Hepatocyte (in vitro differentiated cells): ENCODE data around the gene MSANTD3. TPM values are rescaled to one million over a fixed set of nuclear protein-coding genes. Genes with fewer than 3 reads are reported as not detected.

ENCODE experiments used
- DNase-seq: peaks from one replicate; pipeline ENCODE4 v3.0.0-alpha.2; 2016; ENCODE audit warnings: low spot score
- H2AFZ ChIP-seq: fragments of 200-600 bp; sonication (generic); 2 replicates; pipeline ENCODE4 v1.6.0; 2016; ENCODE audit warnings: antibody characterized with exemption, mild to moderate bottlenecking
- H3K27ac ChIP-seq: fragments of 200-600 bp; sonication (generic); 2 replicates; pipeline ENCODE4 v1.5.1; 2016; ENCODE audit warnings: mild to moderate bottlenecking
- H3K27me3 ChIP-seq: fragments of 200-600 bp; sonication (generic); 2 replicates; pipeline ENCODE4 v1.6.1; 2016
- H3K36me3 ChIP-seq: fragments of 200-600 bp; sonication (generic); replicated peaks from 2 replicates; pipeline ENCODE4 v1.5.1; 2016; ENCODE audit warnings: low read depth; ENCODE audit not compliant: insufficient read depth
- H3K4me1 ChIP-seq: fragments of 200-600 bp; sonication (generic); 2 replicates; pipeline ENCODE4 v1.5.1; 2016; ENCODE audit warnings: mild to moderate bottlenecking, moderate library complexity; ENCODE audit not compliant: insufficient read depth
- H3K4me2 ChIP-seq: fragments of 200-600 bp; sonication (generic); 2 replicates; pipeline ENCODE4 v1.6.0; 2016
- H3K4me3 ChIP-seq: fragments of 200-600 bp; sonication (generic); 2 replicates; pipeline ENCODE4 v1.5.1; 2016; ENCODE audit warnings: mild to moderate bottlenecking
- H3K79me2 ChIP-seq: fragments of 200-600 bp; sonication (generic); 2 replicates; pipeline ENCODE4 v1.6.0; 2017; ENCODE audit warnings: mild to moderate bottlenecking
- H3K9me2 ChIP-seq: fragments of 200-600 bp; sonication (generic); replicated peaks from 2 replicates; pipeline ENCODE4 v1.6.0; 2017; ENCODE audit warnings: mild to moderate bottlenecking; ENCODE audit not compliant: insufficient read depth
- H3K9me3 ChIP-seq: fragments of 200-600 bp; sonication (generic); 2 replicates; pipeline ENCODE4 v1.5.1; 2016; ENCODE audit warnings: low read depth, mild to moderate bottlenecking
- H4K20me1 ChIP-seq: fragments of 200-600 bp; sonication (generic); 2 replicates; pipeline ENCODE4 v1.6.0; 2016; ENCODE audit warnings: mild to moderate bottlenecking; ENCODE audit not compliant: insufficient read depth, poor library complexity, severe bottlenecking
- CTCF ChIP-seq: fragments of 200-600 bp; sonication (generic); IDR thresholded peaks from 2 replicates; pipeline ENCODE4 v1.5.1; 2016; ENCODE audit warnings: antibody characterized with exemption, mild to moderate bottlenecking; ENCODE audit not compliant: poor library complexity
- EZH2 ChIP-seq: fragments of 200-600 bp; sonication (generic); IDR thresholded peaks from 2 replicates; pipeline ENCODE4 v1.6.1; 2016; ENCODE audit warnings: antibody characterized with exemption, mild to moderate bottlenecking, borderline replicate concordance
- EZH2phosphoT487 ChIP-seq: fragments of 200-600 bp; sonication (generic); IDR thresholded peaks from one replicate; pipeline ENCODE4 v1.6.1; 2018; ENCODE audit warnings: antibody characterized with exemption, mild to moderate bottlenecking, low read depth, moderate library complexity; ENCODE audit not compliant: unreplicated experiment, severe bottlenecking
- WGBS: methylation state at CpG from one replicate; pipeline ENCODE4 v1.1.6; 2016; ENCODE audit warnings: low lambda C conversion rate; ENCODE audit errors: missing lambda C conversion rate; 5-methylcytosine and 5-hydroxymethylcytosine counted together
- polyA plus RNA-seq: library from polyadenylated mRNA; unstranded; fragments of >200 nt; fragmentation: Nextera tagmentation; extraction: Ambion mirVana; gene quantifications from 2 replicates; pipeline ENCODE4 v1.2.1, GENCODE V29; 2016
- total RNA-seq: library from RNA; depleted of rRNA; stranded (reverse); fragments of >200 nt; gene quantifications from 2 replicates; pipeline ENCODE4 v1.2.3, GENCODE V29; 2014

Gene MSANTD3
- total and polyA plus RNA-seq, 2 experiments from 2014 or later, result 33.4 to 42.2 TPM

DNA sequence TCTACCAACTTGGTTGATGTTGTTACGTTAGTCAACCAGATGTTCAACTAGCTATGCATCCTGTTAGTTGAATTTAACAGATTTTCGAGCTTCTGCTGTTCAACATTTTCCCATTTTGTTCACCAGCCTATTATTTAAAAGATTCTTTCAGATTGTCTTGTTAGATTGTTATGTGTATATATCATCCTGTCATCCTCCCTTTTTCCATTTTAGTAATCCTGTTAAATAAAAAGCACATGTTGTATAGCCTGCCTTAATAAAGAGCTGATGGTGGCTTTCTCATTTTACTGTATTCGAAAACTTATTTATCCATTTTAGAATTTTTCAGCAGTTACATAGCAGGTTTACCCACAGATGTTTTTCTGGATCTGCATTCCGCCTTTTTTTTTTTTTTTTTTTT, 50.3 kb downstream of the MSANTD3 start:
- no peaks in the 10 kb centered on the region for H3K27me3 ChIP-seq

DNA sequence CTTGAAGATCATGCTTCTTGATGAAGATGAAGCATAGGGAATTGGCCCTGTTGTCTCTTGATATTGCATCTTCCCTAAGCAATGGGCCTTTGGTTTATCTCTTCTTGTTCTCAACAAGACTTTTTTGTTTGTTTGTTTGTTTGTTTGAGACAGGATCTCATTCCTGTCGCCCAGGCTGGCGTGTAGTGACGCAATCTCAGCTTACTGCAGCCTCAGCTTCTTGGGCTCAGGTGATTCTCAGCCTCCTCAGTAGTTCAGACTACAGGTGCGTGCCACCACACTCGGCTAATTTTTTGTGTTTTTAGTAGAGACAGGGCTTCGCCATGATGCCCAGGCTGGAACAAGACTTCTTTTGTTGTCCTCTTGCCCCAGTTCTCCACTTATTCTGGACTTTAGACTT, 51.2 kb downstream of the MSANTD3 start:
- no peaks in the 10 kb centered on the region for H3K27me3 ChIP-seq
- WGBS, result 97% methylated on average over 6 of the region's 6 CpGs
- peaks cover 66% of the 10 kb centered on the region for H3K79me2 ChIP-seq
- H4K20me1 ChIP-seq, result no peaks in the 10 kb centered on the region
- DNase-seq, result no peak
- no peaks in the 10 kb centered on the region for H3K9me3 ChIP-seq
- no peak overlapping the region for H2AFZ ChIP-seq
- H3K4me3 ChIP-seq, result no peak overlapping the region
- H3K27ac ChIP-seq, result no peak overlapping the region
- no peaks in the 10 kb centered on the region for H3K9me2 ChIP-seq
- TF ChIP-seq CTCF, result no peak
- H3K36me3 ChIP-seq, result no peaks in the 10 kb centered on the region
- H3K4me2 ChIP-seq, result no peak overlapping the region
- H3K4me1 ChIP-seq, result no peaks in the 10 kb centered on the region

More for the DNA sequence above, 50.3 kb downstream of the MSANTD3 start:
- no peak overlapping the region for H3K4me2 ChIP-seq
- no peak for TF ChIP-seq EZH2
- peaks cover 66% of the 10 kb centered on the region for H3K79me2 ChIP-seq
- no peak overlapping the region for H3K4me3 ChIP-seq
- H3K27ac ChIP-seq, result no peak overlapping the region
- no peaks in the 10 kb centered on the region for H3K9me3 ChIP-seq
- no peaks in the 10 kb centered on the region for H3K36me3 ChIP-seq
- no peaks in the 10 kb centered on the region for H3K9me2 ChIP-seq
- H3K4me1 ChIP-seq, result no peaks in the 10 kb centered on the region
- no peak for DNase-seq
- H4K20me1 ChIP-seq, result no peaks in the 10 kb centered on the region
- H2AFZ ChIP-seq, result no peak overlapping the region
- WGBS, result 80% methylated on average over 4 of the region's 4 CpGs

DNA sequence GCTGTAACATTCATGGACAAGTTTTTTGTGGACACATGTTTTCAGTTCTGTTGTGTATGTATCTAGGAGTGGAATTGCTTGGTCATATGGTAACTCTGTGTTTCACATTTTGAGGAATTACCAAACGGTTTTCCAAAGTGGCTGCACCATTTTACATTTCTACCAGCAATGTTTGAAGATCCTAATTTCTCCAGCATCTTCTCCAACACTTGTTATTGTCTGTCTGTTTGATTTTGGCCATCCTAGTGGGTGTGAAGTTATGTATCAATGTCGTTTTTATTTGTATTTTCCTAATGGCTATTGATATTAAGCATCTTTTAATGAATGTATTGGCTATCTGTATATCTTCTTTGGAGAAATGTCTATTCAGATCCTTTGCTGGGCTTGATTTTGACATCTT, 52.9 kb downstream of the MSANTD3 start:
- DNase-seq, result no peak
- Histone ChIP-seq H3K9me3 (no peaks in the 10 kb centered on the region), H3K27me3 (no peaks in the 10 kb centered on the region), H3K9me2 (no peaks in the 10 kb centered on the region), H3K4me2 (no peak overlapping the region), H2AFZ (no peak overlapping the region), H4K20me1 (no peaks in the 10 kb centered on the region), H3K4me1 (no peaks in the 10 kb centered on the region), H3K27ac (no peak overlapping the region), H3K79me2 (peaks cover 61% of the 10 kb centered on the region), H3K36me3 (no peaks in the 10 kb centered on the region), H3K4me3 (no peak overlapping the region)
- TF ChIP-seq CTCF (no peak), EZH2phosphoT487 (no peak), EZH2 (no peak)
- WGBS, result 89% methylated on average over 2 of the region's 2 CpGs

DNA sequence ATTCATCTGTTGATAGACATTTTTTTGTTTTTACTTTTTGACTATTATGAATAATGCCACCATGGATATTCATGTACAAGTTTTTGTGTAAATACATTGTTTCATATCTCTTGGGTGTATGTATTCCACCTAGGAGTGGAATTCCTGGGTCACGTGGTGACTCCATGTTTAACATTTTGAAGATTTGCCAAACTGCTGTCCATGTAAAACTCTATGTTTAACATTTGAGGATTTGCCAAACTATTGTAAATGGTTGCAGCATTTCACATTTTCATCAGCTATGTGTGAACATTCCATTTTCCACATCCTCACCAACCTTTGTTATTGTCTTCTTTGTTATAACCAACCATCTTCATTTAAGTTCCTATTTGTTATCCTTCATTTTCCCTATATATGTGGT, 58.3 kb downstream of the MSANTD3 start:
- WGBS, result 96% methylated on average over 1 of the region's 1 CpG
- no peaks in the 10 kb centered on the region for H3K9me2 ChIP-seq
- no peak overlapping the region for H2AFZ ChIP-seq
- DNase-seq, result no peak
- no peaks in the 10 kb centered on the region for H3K36me3 ChIP-seq
- TF ChIP-seq EZH2phosphoT487 (no peak), EZH2 (no peak), CTCF (no peak)
- peaks cover 58% of the 10 kb centered on the region for H3K79me2 ChIP-seq
- H3K27me3 ChIP-seq, result no peaks in the 10 kb centered on the region
- H3K9me3 ChIP-seq, result no peaks in the 10 kb centered on the region
- no peaks in the 10 kb centered on the region for H4K20me1 ChIP-seq
- H3K4me3 ChIP-seq, result no peak overlapping the region
- H3K4me2 ChIP-seq, result no peak overlapping the region
- H3K4me1 ChIP-seq, result no peaks in the 10 kb centered on the region
- no peak overlapping the region for H3K27ac ChIP-seq
